HG02885 (cell line): ENCODE measurements around the gene DMBT1.
A peak's percentile ranks its signal among the peaks of the same experiment; 100 is the strongest.

Source experiments
- ATAC-seq: cut with Tn5 transposase; IDR thresholded peaks from one replicate; pipeline ENCODE4 v1.9.1; 2021; ENCODE audit warnings: mild to moderate bottlenecking; ENCODE audit not compliant: unreplicated experiment, poor library complexity

The DMBT1 gene

GRCh38 chr10:122546242-122546641 is 14.3 kb upstream of the DMBT1 start:
- no peak for ATAC-seq

- no peak for ATAC-seq
These were observed 12.0 kb upstream of the DMBT1 start for GRCh38 chr10:122548407-122549085.

GRCh38 chr10:122549636-122550035 is 10.9 kb upstream of the DMBT1 start:
- ATAC-seq: no peak

- no peak for ATAC-seq
These were observed 10.1 kb upstream of the DMBT1 start for GRCh38 chr10:122550427-122550826.

GRCh38 chr10:122550983-122551382 is 9.6 kb upstream of the DMBT1 start:
- ATAC-seq: no peak

GRCh38 chr10:122551450-122551849 is 9.1 kb upstream of the DMBT1 start:
- no peak for ATAC-seq

- no peak for ATAC-seq
These were observed 7.2 kb upstream of the DMBT1 start for GRCh38 chr10:122553341-122553740.

GRCh38 chr10:122554131-122555036 is 6.2 kb upstream of the DMBT1 start:
- ATAC-seq: no peak

GRCh38 chr10:122555442-122555841 is 5.1 kb upstream of the DMBT1 start:
- no peak for ATAC-seq

GRCh38 chr10:122557516-122557915 is 3.0 kb upstream of the DMBT1 start:
- ATAC-seq: no peak

- no peak for ATAC-seq
These were observed 2.1 kb upstream of the DMBT1 start for GRCh38 chr10:122558452-122558851.

GRCh38 chr10:122559228-122559627 is 1.3 kb upstream of the DMBT1 start:
- no peak for ATAC-seq

- no peak for ATAC-seq
These were observed 658 bp downstream of the DMBT1 start for GRCh38 chr10:122561212-122561611.

- no peak for ATAC-seq
These were observed 1.2 kb downstream of the DMBT1 start for GRCh38 chr10:122561792-122562191.

GRCh38 chr10:122564980-122565379 is 4.4 kb downstream of the DMBT1 start:
- no peak for ATAC-seq

- no peak for ATAC-seq
These were observed 5.2 kb downstream of the DMBT1 start for GRCh38 chr10:122565766-122566206.

GRCh38 chr10:122566632-122567031 is 6.1 kb downstream of the DMBT1 start:
- no peak for ATAC-seq

- ATAC-seq: peak; percentile 68
These were observed 6.6 kb downstream of the DMBT1 start for GRCh38 chr10:122567056-122567660.

GRCh38 chr10:122568551-122568950 is 8.0 kb downstream of the DMBT1 start:
- ATAC-seq: no peak

- no peak for ATAC-seq
These were observed 10.4 kb downstream of the DMBT1 start for GRCh38 chr10:122570920-122571319.

- ATAC-seq: no peak
These were observed 11.3 kb downstream of the DMBT1 start for GRCh38 chr10:122571892-122572291.
